ENCODE data around the gene NR1H2.

NR1H2 gene

GRCh38 chr19:50406156-50406820, 30.0 kb downstream of the NR1H2 start:
- no peak for DNase-seq

- no peak for DNase-seq
Measured at GRCh38 chr19:50406829-50407228, 30.6 kb downstream of the NR1H2 start.

GRCh38 chr19:50409347-50409746, 33.1 kb downstream of the NR1H2 start:
- DNase-seq = no peak

GRCh38 chr19:50410109-50410508, 33.9 kb downstream of the NR1H2 start:
- no peak for DNase-seq

- DNase-seq = no peak
Measured at GRCh38 chr19:50412419-50412818, 36.2 kb downstream of the NR1H2 start.

- DNase-seq = no peak
Measured at GRCh38 chr19:50413096-50413495, 36.8 kb downstream of the NR1H2 start.

GRCh38 chr19:50413531-50413930, 37.3 kb downstream of the NR1H2 start:
- no peak for DNase-seq

GRCh38 chr19:50414864-50415660, 38.8 kb downstream of the NR1H2 start:
- peak; percentile 34 to 75 (median 64) for DNase-seq

GRCh38 chr19:50415661-50416033, 39.4 kb downstream of the NR1H2 start:
- DNase-seq = no peak

GRCh38 chr19:50416034-50416977, 40.0 kb downstream of the NR1H2 start:
- DNase-seq = no peak

- no peak for DNase-seq
Measured at GRCh38 chr19:50417111-50418081, 41.1 kb downstream of the NR1H2 start.

- DNase-seq = no peak
Measured at GRCh38 chr19:50418176-50419021, 42.1 kb downstream of the NR1H2 start, which contains the start of gene SPIB. Gene SPIB (plus strand): TSS chr19:50418938. CDS start chr19:50418963, 25 bp downstream.

- DNase-seq = no peak
Measured at GRCh38 chr19:50419022-50419579, 42.8 kb downstream of the NR1H2 start.

GRCh38 chr19:50419580-50420035, 43.4 kb downstream of the NR1H2 start:
- no peak for DNase-seq

GRCh38 chr19:50420127-50420526, 43.9 kb downstream of the NR1H2 start:
- no peak for DNase-seq

GRCh38 chr19:50420808-50421207, 44.6 kb downstream of the NR1H2 start:
- DNase-seq = no peak

GRCh38 chr19:50422397-50423278, 46.4 kb downstream of the NR1H2 start:
- no peak for DNase-seq

GRCh38 chr19:50423279-50424113, 47.2 kb downstream of the NR1H2 start:
- no peak for DNase-seq
